K562 (cell line): ENCODE results near the gene CYP4F12. TPM values are rescaled to one million over a fixed set of nuclear protein-coding genes. Genes with fewer than 3 reads are reported as not detected.

Experiments used
- ATAC-seq: fragments of 200-7000 bp; cut with Tn5 transposase; 3 replicates; pipeline ENCODE4 v1.9.1; 2020; ENCODE audit warnings: moderate library complexity
- BruUV-seq: library from RNA; stranded (reverse); fragments of 400-500 nt; replicated peaks from 2 replicates; lab custom pipeline; 2021; lab: Mats Ljungman, UMichigan
- CTCF ChIA-PET: fragments of 300-600 bp; formaldehyde crosslinking; extraction: SDS; loops from one replicate; lab custom pipeline; 2021; ENCODE audit warnings: low intra/inter-chr PET ratio; lab: Yijun Ruan, JAX
- POLR2A ChIA-PET: fragments of 300-600, 350-650 bp; sonication (Branson Sonifier 250); formaldehyde crosslinking; extraction: SDS; loops from one replicate; lab custom pipeline; 2021; ENCODE audit warnings: antibody characterized with exemption, inconsistent platforms; lab: Yijun Ruan, JAX
- DNase-seq, 4 experiments: peaks; one replicate each; pipeline versions ENCODE4 v3.0.0 to v3.0.0-alpha.2; 2011 to 2018; ENCODE audit warnings: low spot score in 3 of 4, mixed read lengths in 3 of 4; ENCODE audit errors: extremely low read depth in 1 of 4
- FAIRE-seq: peaks from 2 replicates; lab custom pipeline; 2011; peaks lifted over from hg19 to GRCh38; lab: Jason Lieb, UNC
- H2AFZ ChIP-seq: 2 replicates; pipeline ENCODE4 v1.6.0; 2011; ENCODE audit warnings: low read depth, low read length, control low read depth, inconsistent platforms
- H3K27ac ChIP-seq: fragments of 200-600 bp; 3 replicates; pipeline ENCODE4 v1.8.0; 2011; ENCODE audit warnings: low read depth, mild to moderate bottlenecking, control low read depth, inconsistent platforms, low read length, moderate library complexity, mixed read lengths; ENCODE audit errors: extremely low read depth
- H3K27me3 ChIP-seq, 2 experiments: fragments of 300-600 bp in 1 of 2; 2 replicates in 1 of 2; 3 replicates in 1 of 2; pipeline versions ENCODE4 v1.6.0 to v1.8.0; 2011; ENCODE audit warnings: inconsistent platforms in 2 of 2, low read length in 2 of 2, mild to moderate bottlenecking in 1 of 2, mixed read lengths in 1 of 2, moderate library complexity in 1 of 2; ENCODE audit not compliant: control insufficient read depth in 2 of 2, insufficient read depth in 2 of 2
- H3K36me3 ChIP-seq: fragments of 300-600 bp; 3 replicates; pipeline ENCODE4 v1.8.0; 2011; ENCODE audit warnings: mild to moderate bottlenecking, low read length, inconsistent platforms; ENCODE audit not compliant: control insufficient read depth, insufficient read depth
- H3K4me1 ChIP-seq, 2 experiments: fragments of 200-600 bp in 1 of 2; replicated peaks in 1 of 2; 2 replicates in 1 of 2; 3 replicates in 1 of 2; pipeline versions ENCODE4 v1.5.1 to v1.8.0; 2011; ENCODE audit warnings: inconsistent platforms in 2 of 2, low read length in 2 of 2, mild to moderate bottlenecking in 1 of 2, mixed read lengths in 1 of 2, moderate library complexity in 1 of 2; ENCODE audit not compliant: control insufficient read depth in 2 of 2, insufficient read depth in 2 of 2
- H3K4me2 ChIP-seq: 2 replicates; pipeline ENCODE4 v1.6.1; 2011; ENCODE audit warnings: low read length, control low read depth, inconsistent platforms, mixed read lengths; ENCODE audit not compliant: insufficient read depth
- H3K4me3 ChIP-seq: fragments of 200-600 bp; sonication (generic), shearing (Covaris generic); 2 replicates; pipeline ENCODE4 v1.5.1; 2016; ENCODE audit warnings: control low read depth, inconsistent platforms
- H3K79me2 ChIP-seq: fragments of 200-600 bp; 3 replicates; pipeline ENCODE4 v1.8.0; 2011; ENCODE audit warnings: low read length, inconsistent platforms; ENCODE audit not compliant: control insufficient read depth, insufficient read depth
- H3K9ac ChIP-seq, 2 experiments: 2 replicates each; pipeline versions ENCODE4 v1.6.0 to v1.6.1; 2011; ENCODE audit warnings: low read depth in 2 of 2, low read length in 2 of 2, control low read depth in 1 of 2, inconsistent platforms in 1 of 2, mild to moderate bottlenecking in 1 of 2, mixed read lengths in 1 of 2; ENCODE audit not compliant: insufficient read depth in 1 of 2
- H3K9me1 ChIP-seq: one replicate; pipeline ENCODE4 v1.6.0; 2011; ENCODE audit warnings: inconsistent platforms, mild to moderate bottlenecking, low read length, moderate library complexity; ENCODE audit not compliant: control insufficient read depth, insufficient read depth
- H3K9me3 ChIP-seq: replicated peaks from 2 replicates; pipeline ENCODE4 v1.5.1; 2011; ENCODE audit warnings: low read depth, low read length, inconsistent platforms; ENCODE audit not compliant: control insufficient read depth, insufficient read depth
- H4K20me1 ChIP-seq: replicated peaks from 2 replicates; pipeline ENCODE4 v1.6.1; 2011; ENCODE audit warnings: low read length, inconsistent platforms, mixed read lengths; ENCODE audit not compliant: control insufficient read depth, insufficient read depth
- GABPB2 ChIP-seq: fragments of 250-450 bp; sonication (Bioruptor Pico); conservative IDR thresholded peaks from 2 replicates; pipeline ENCODE4 v1.5.1; 2021; ENCODE audit warnings: mild to moderate bottlenecking
- HDAC3 ChIP-seq: fragments of 450-650 bp; IDR thresholded peaks from 2 replicates; pipeline ENCODE4 v1.6.1; 2018; ENCODE audit warnings: borderline replicate concordance, mild to moderate bottlenecking, moderate library complexity; ENCODE audit not compliant: partially characterized antibody
- SIN3A ChIP-seq, 2 experiments: fragments of 150-350 bp in 1 of 2; IDR thresholded peaks; 2 replicates each; pipeline ENCODE4 v1.6.1; 2011 to 2016; ENCODE audit warnings: borderline replicate concordance in 2 of 2, low read depth in 2 of 2, low read length in 2 of 2, mild to moderate bottlenecking in 2 of 2, moderate library complexity in 2 of 2; ENCODE audit not compliant: control insufficient read depth in 1 of 2
- SPI1 ChIP-seq: IDR thresholded peaks from 2 replicates; pipeline ENCODE4 v1.6.1; 2011; ENCODE audit warnings: low read depth, low read length, control low read depth, borderline replicate concordance
- WGBS: fragments of 100-300 bp; shearing (Covaris generic); methylation state at CpG from one replicate; pipeline ENCODE4 v1.1.6; 2016; ENCODE audit warnings: low coverage, mixed read lengths; ENCODE audit not compliant: insufficient coverage; ENCODE audit errors: missing lambda C conversion rate; 5-methylcytosine and 5-hydroxymethylcytosine counted together
- in situ Hi-C: fragments of 300-500 bp; cut with MboI; formaldehyde crosslinking; loops from 4 replicates; pipeline ENCODE4 v1.15.0; 2018; ENCODE audit warnings: inconsistent platforms, mixed read lengths
- intact Hi-C: fragments of 100-400 bp; cut with micrococcal nuclease; formaldehyde crosslinking; loops from 2 replicates; pipeline ENCODE4 v1.14.2; 2022
- polyA plus RNA-seq, 8 experiments: library from polyadenylated mRNA; depleted of rRNA in 4 of 8; stranded (reverse) in 5 of 8; unstranded in 3 of 8; fragments of >200 nt; fragmentation: Nextera tagmentation in 2 of 8; fragmentation: Illumina TruSeq in 1 of 8; extraction: Ambion mirVana in 2 of 8; extraction: Trizol in 1 of 8; gene quantifications; 2 replicates each; pipeline versions ENCODE4 v1.2.1 to v1.2.3, GENCODE V29; 2011 to 2014; ENCODE audit warnings: inconsistent platforms in 1 of 8, missing spikeins in 1 of 8
- total RNA-seq, 7 experiments: library from RNA; depleted of rRNA in 6 of 7; stranded (reverse); fragments of >200 nt in 6 of 7; fragmentation: Illumina TruSeq in 2 of 7; extraction: Trizol in 2 of 7; gene quantifications; 2 replicates each; pipeline versions ENCODE4 v1.2.1 to v1.2.3, GENCODE V29; 2011 to 2021; ENCODE audit warnings: low replicate concordance in 1 of 7
- TF ChIP-seq, protein P1 (sequence below): IDR thresholded peaks from 2 replicates; pipeline ENCODE4 v1.6.1; 2016; ENCODE audit warnings: missing genetic modification characterization, missing compliant biosample characterization

CYP4F12 gene
- total and polyA plus RNA-seq, 9 of the 15 experiments (the other 6 are each of a cell fraction or from before 2014, with no cell fraction given) = not detected

GRCh38 chr19:15721268-15721667 is 48.4 kb downstream of the CYP4F12 start (continued):
- TF ChIP-seq SIN3A (IDR thresholded peaks at IDR 0.05; ENCODE audit: borderline replicate concordance in 2 of 2, control insufficient read depth in 1 of 2, low read depth in 2 of 2, low read length in 2 of 2) (no peak), SPI1 (no peak)

GRCh38 chr19:15722956-15723355 is 50.1 kb downstream of the CYP4F12 start:
- Histone ChIP-seq H3K4me2 (no peak overlapping the region), H3K27me3 (peaks cover 0 to 5% of the 10 kb centered on the region in 2 experiments; a peak in 2 of 5 replicates), H3K4me3 (no peak overlapping the region), H3K27ac (no peak overlapping the region), H3K9me3 (no peaks in the 10 kb centered on the region), H4K20me1 (no peaks in the 10 kb centered on the region; the same call in 1 of the 2 replicates), H3K9me1 (no peaks in the 10 kb centered on the region), H3K4me1 (peaks cover 0 to 5% of the 10 kb centered on the region in 2 experiments; a peak in 1 of 5 replicates), H2AFZ (no peak overlapping the region), H3K36me3 (no peaks in the 10 kb centered on the region), H3K79me2 (no peaks in the 10 kb centered on the region), H3K9ac (0 out of 4 replicates have a peak overlapping the region, but pooled peaks of 1 of the 2 experiments have one; percentile 5)
- ATAC-seq (no peak), FAIRE-seq (no peak), DNase-seq (no peak)
- 14% methylated on average over 25 of the region's 25 CpGs for WGBS
- TF ChIP-seq, protein P1, sequence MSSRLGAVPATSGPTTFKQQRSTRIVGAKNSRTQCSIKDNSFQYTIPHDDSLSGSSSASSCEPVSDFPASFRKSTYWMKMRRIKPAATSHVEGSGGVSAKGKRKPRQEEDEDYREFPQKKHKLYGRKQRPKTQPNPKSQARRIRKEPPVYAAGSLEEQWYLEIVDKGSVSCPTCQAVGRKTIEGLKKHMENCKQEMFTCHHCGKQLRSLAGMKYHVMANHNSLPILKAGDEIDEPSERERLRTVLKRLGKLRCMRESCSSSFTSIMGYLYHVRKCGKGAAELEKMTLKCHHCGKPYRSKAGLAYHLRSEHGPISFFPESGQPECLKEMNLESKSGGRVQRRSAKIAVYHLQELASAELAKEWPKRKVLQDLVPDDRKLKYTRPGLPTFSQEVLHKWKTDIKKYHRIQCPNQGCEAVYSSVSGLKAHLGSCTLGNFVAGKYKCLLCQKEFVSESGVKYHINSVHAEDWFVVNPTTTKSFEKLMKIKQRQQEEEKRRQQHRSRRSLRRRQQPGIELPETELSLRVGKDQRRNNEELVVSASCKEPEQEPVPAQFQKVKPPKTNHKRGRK = peak; percentile 9; the same call in 1 of the 2 replicates
- TF ChIP-seq HDAC3 (no peak), GABPB2 (CRISPR knock-in tag) (no peak)
- in situ Hi-C loops = no loop called here
- no TSS peak for BruUV-seq
- CTCF ChIA-PET = no interaction called here
- intact Hi-C loops = no loop called here
- POLR2A ChIA-PET = no interaction called here
